Muscle of leg (tissue), 11 donors: Measurements from ENCODE around the gene RASAL1. TPM values are rescaled to one million over a fixed set of nuclear protein-coding genes. Genes with fewer than 3 reads are reported as not detected.
"Not testable (repeated sequence)": the region's sequence is repeated elsewhere in the genome, so short reads cannot be mapped to it uniquely, and the experiment has no call there.

ENCODE experiments used
- DNase-seq: peaks from one replicate; pipeline ENCODE4 v3.0.0; 2013
- H3K27ac ChIP-seq: one replicate; pipeline ENCODE4 v1.5.1; 2013; ENCODE audit warnings: mild to moderate bottlenecking, low read length, control low read depth
- H3K27me3 ChIP-seq: one replicate; pipeline ENCODE4 v1.6.1; 2013; ENCODE audit warnings: low read length; ENCODE audit not compliant: control insufficient read depth, insufficient read depth
- H3K36me3 ChIP-seq: one replicate; pipeline ENCODE4 v1.6.1; 2013; ENCODE audit warnings: low read length; ENCODE audit not compliant: control insufficient read depth, insufficient read depth
- H3K4me1 ChIP-seq: one replicate; pipeline ENCODE4 v1.6.1; 2013; ENCODE audit warnings: low read length; ENCODE audit not compliant: control insufficient read depth, insufficient read depth
- H3K4me3 ChIP-seq: one replicate; pipeline ENCODE4 v1.5.1; 2013; ENCODE audit warnings: low read length, control low read depth
- H3K9me3 ChIP-seq: replicated peaks from 2 replicates; pipeline ENCODE4 v1.6.1; 2013; ENCODE audit warnings: low read depth, low read length; ENCODE audit not compliant: control insufficient read depth
- WGBS: methylation state at CpG from one replicate; pipeline ENCODE4 v1.1.5; 2013; ENCODE audit warnings: missing lambda C conversion rate; ENCODE audit not compliant: insufficient coverage; 5-methylcytosine and 5-hydroxymethylcytosine counted together
- polyA plus RNA-seq, 8 donors: library from polyadenylated mRNA; unstranded; fragments of 120-200 nt; gene quantifications; one replicate each; pipeline versions ENCODE4 v1.2.1 to v1.2.3, GENCODE V29; 2013; ENCODE audit warnings: inconsistent platforms in 1 of 8, low replicate concordance in 1 of 8; ENCODE audit not compliant: insufficient read length in 8 of 8, insufficient read depth in 1 of 8
- total RNA-seq: library from RNA; stranded (reverse); fragments of 120-200 nt; gene quantifications from one replicate; pipeline ENCODE4 v1.2.4, GENCODE V29; 2013

RASAL1 gene
- total and polyA plus RNA-seq, 9 donors = 0.04 to 0.17 (median 0.05) TPM; not detected in 2

GRCh38 chr12:113131556-113131955 is 4.0 kb downstream of the RASAL1 start:
- no peak overlapping the region for H3K27ac ChIP-seq
- no peaks in the 10 kb centered on the region for H3K9me3 ChIP-seq
- no peak for DNase-seq
- H3K4me1 ChIP-seq = peaks cover 4% of the 10 kb centered on the region
- no CpG with 5 or more reads among the region's 1 CpG for WGBS
- peaks cover 28% of the 10 kb centered on the region for H3K27me3 ChIP-seq
- no peak overlapping the region for H3K4me3 ChIP-seq
- H3K36me3 ChIP-seq = no peaks in the 10 kb centered on the region

DNA sequence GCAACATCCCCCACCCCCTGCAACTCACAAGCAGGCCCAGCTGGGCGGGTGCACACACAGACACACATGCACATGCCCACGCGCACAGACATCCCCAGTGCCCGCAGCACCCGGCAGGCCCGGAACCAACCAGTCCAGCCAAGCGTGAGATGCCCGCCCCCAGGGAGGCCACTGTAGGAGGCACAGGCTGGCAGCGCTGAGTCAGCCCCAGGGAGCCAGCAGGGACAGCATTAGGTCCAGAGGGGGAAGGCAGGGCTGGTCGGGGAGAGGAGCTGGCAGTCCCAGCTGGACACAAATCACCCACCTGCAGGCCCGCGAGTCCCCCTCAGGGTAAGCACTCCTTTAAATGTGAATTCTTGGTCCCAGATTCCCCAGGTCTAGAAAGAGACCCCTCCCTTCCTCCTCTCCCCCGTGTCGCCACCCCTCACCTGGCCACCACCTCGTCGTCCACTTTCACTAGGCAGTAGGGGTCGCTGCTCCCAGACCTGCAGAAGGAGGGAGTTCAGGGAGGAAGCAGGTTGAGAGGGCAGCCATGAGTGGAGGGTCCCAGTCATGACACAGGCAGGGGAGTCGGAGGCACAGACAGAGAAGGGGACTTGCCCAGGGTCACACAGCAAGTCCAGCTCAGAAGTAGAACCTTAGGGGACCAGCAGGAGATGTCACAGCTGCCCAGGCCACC is 5.0 kb downstream of the RASAL1 start:
- DNase-seq = no peak
- Histone ChIP-seq H3K36me3 (no peaks in the 10 kb centered on the region), H3K4me3 (no peak overlapping the region), H3K27ac (no peak overlapping the region), H3K27me3 (peaks cover 19% of the 10 kb centered on the region), H3K9me3 (no peaks in the 10 kb centered on the region), H3K4me1 (peaks cover 4% of the 10 kb centered on the region)
- WGBS = 55% methylated on average over 11 of the region's 18 CpGs

- Histone ChIP-seq H3K27ac (no peak overlapping the region), H3K27me3 (peaks cover 13% of the 10 kb centered on the region), H3K36me3 (no peaks in the 10 kb centered on the region), H3K9me3 (no peaks in the 10 kb centered on the region), H3K4me3 (no peak overlapping the region), H3K4me1 (no peaks in the 10 kb centered on the region)
- DNase-seq = no peak
- WGBS = 66% methylated on average over 17 of the region's 17 CpGs
Measured at GRCh38 chr12:113129664-113130456, 5.7 kb downstream of the RASAL1 start.

GRCh38 chr12:113128802-113129663 is 6.5 kb downstream of the RASAL1 start:
- Histone ChIP-seq H3K9me3 (no peaks in the 10 kb centered on the region), H3K36me3 (no peaks in the 10 kb centered on the region), H3K27ac (no peak overlapping the region), H3K27me3 (peaks cover 7% of the 10 kb centered on the region), H3K4me1 (no peaks in the 10 kb centered on the region), H3K4me3 (no peak overlapping the region)
- no peak for DNase-seq
- 33% methylated on average over 7 of the region's 9 CpGs for WGBS

DNA sequence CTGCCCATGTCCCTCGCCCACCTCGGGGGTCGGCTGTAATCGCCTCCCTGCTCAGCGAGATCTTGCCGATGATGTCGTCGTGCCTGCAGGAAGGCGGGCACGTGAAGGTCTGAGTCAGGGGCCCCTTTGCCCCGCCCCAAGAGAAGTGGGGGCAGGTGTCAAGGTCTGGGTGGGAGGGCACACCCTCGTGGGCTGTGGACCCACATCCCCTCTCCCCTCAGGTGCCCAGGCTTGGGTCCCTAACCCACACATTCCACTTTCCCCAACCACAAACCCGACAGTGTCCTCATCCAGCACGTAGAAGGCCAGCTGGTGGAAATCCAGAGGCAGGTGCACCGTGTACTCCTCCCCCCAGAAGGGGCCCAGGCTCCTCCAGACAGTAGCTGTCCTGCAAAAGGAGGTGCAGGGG is 7.8 kb downstream of the RASAL1 start:
- H3K27me3 ChIP-seq = peaks cover 7% of the 10 kb centered on the region
- 18% methylated on average over 4 of the region's 15 CpGs for WGBS
- H3K36me3 ChIP-seq = no peaks in the 10 kb centered on the region
- no peak overlapping the region for H3K27ac ChIP-seq
- no peak for DNase-seq
- H3K4me1 ChIP-seq = no peaks in the 10 kb centered on the region
- H3K4me3 ChIP-seq = no peak overlapping the region
- H3K9me3 ChIP-seq = peaks cover 3% of the 10 kb centered on the region

DNA sequence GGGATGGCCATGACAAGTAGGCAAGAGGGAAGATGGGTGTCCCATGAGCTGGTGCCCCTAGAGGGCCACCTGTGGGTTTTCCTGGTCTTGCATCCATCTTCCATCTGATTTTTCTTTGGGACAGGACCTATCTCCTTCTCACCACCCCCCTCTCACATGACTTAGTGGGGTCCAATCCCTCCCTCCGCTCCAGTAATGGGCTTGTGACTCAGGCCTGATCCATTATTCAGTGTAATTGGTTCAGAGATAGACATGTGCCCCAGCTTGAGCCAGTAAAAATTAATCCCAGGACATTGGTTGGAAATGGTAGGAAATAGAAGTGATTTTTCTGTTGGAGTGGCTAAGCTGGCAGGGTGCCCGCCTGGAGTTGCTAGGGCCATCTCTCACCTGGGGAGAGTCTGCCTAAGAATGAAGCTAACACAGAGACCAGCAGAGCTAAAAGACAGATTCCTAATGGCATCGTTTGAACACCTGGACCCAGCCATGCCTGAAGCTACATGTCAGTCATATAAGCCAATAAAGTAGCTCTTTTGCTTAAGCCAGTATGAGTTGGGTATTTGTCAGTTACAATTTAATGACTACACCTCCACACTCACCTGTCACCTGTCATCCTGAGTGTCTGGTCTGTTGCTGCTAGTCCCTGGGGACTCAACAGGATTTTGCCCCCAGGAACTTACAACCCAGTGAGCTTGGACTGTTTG is 14.7 kb downstream of the RASAL1 start:
- Histone ChIP-seq H3K4me1 (no peaks in the 10 kb centered on the region), H3K9me3 (peaks cover 3% of the 10 kb centered on the region), H3K27me3 (peaks cover 15% of the 10 kb centered on the region), H3K27ac (no peak overlapping the region), H3K36me3 (no peaks in the 10 kb centered on the region), H3K4me3 (no peak overlapping the region)
- no peak for DNase-seq
- 86% methylated on average over 1 of the region's 3 CpGs for WGBS

DNA sequence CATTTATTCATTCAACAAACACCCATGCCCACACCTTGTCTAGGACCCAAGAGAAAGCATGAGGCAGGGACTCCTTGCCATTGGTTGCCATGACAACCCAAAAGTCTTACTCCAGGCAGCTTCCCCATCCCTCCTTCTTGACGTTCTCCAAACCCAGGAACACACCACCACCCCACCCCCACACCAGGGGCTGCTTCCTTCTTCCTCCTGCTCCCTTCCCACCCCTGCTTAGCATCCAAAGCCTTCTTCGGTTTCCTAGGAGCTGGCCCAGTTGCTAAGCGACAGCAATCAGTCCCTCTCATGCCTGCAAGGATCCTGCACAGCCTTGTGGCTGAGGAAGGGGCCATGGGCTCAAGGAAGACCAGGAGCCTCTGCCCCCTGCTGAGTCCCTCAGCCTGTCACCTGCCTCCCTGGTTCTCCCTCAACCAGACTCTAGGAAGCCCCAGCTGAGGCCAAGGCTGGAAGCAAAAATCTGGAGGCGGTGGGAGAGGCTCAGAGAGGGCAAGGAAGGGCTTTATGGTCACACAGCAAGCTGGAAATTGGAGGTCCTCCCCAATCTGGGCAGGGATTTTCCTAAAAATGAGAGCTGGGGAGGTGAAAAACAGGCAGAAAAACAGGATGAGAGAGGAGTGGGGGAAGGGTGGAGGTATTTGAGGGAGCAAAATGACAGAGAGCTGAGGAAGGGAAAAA is 15.4 kb downstream of the RASAL1 start:
- H3K27me3 ChIP-seq = peaks cover 15% of the 10 kb centered on the region
- DNase-seq = no peak
- no peak overlapping the region for H3K27ac ChIP-seq
- 37% methylated on average over 4 of the region's 4 CpGs for WGBS
- peaks cover 3% of the 10 kb centered on the region for H3K9me3 ChIP-seq
- no peak overlapping the region for H3K4me3 ChIP-seq
- no peaks in the 10 kb centered on the region for H3K4me1 ChIP-seq
- no peaks in the 10 kb centered on the region for H3K36me3 ChIP-seq

DNA sequence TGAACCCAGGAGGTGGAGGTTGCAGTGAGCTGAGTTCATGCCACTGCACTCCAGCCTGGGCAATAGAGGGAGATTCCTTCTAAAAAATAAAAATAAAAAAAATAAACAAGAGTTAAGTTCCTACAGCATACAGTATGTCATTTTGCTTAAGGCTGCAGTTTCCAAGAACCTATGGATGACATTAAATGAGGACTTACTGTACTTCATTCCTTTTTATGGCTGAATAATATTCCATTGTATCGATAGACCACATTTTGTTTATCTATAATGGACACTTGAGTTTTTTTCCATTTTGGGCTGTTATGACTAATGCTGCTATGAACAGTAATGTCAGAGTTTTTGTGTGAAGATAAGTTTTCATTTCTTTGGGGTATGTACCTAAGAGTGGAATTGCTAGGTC is 17.4 kb downstream of the RASAL1 start:
- WGBS = no CpG with 5 or more reads among the region's 1 CpG
- Histone ChIP-seq H3K27ac (no peak overlapping the region), H3K4me3 (no peak overlapping the region), H3K27me3 (peaks cover 19% of the 10 kb centered on the region), H3K36me3 (no peaks in the 10 kb centered on the region), H3K9me3 (no peaks in the 10 kb centered on the region), H3K4me1 (no peaks in the 10 kb centered on the region)
- no peak for DNase-seq

- DNase-seq, H3K36me3 ChIP-seq, H3K27ac ChIP-seq, H3K4me1 ChIP-seq, H3K9me3 ChIP-seq, H3K4me3 ChIP-seq: not testable (repeated sequence)
- no CpG with 5 or more reads among the region's 8 CpGs for WGBS
- H3K27me3 ChIP-seq = peaks cover 19% of the 10 kb centered on the region
Measured at GRCh38 chr12:113117684-113118083, 17.9 kb downstream of the RASAL1 start.
